Heart left ventricle (tissue), 16 donors: ENCODE data around the gene TRAK1. TPM values are rescaled to one million over a fixed set of nuclear protein-coding genes. Genes with fewer than 3 reads are reported as not detected.
A peak's percentile ranks its signal among the peaks of the same experiment; 100 is the strongest.

Source experiments
- ATAC-seq, 4 donors: fragments of 200-7000 bp; cut with Tn5 transposase; one replicate each; pipeline ENCODE4 v1.9.1; 2020 to 2022; ENCODE audit warnings: moderate library complexity in 4 of 4, mild to moderate bottlenecking in 3 of 4, moderate number of reproducible peaks in 1 of 4
- DNase-seq, 5 donors: peaks; one replicate each; pipeline ENCODE4 v3.0.0-alpha.2; 2020
- H3K27ac ChIP-seq, 12 donors: fragments of 200-600 bp; sonication (generic) in 4 of 12; one replicate each; pipeline versions ENCODE4 v1.5.0 to v1.8.0; 2016 to 2022; ENCODE audit warnings: mild to moderate bottlenecking in 2 of 12
- H3K27me3 ChIP-seq, 9 donors: fragments of 200-600 bp; sonication (generic) in 2 of 9; one replicate each; pipeline versions ENCODE4 v1.5.1 to v1.8.0; 2016 to 2022; ENCODE audit warnings: mild to moderate bottlenecking in 3 of 9
- H3K36me3 ChIP-seq, 9 donors: fragments of 200-600 bp; sonication (generic) in 2 of 9; one replicate each; pipeline versions ENCODE4 v1.5.0 to v1.8.0; 2018 to 2022; ENCODE audit warnings: mild to moderate bottlenecking in 2 of 9
- H3K4me1 ChIP-seq, 12 donors: fragments of 200-600 bp; sonication (generic) in 4 of 12; one replicate each; pipeline versions ENCODE4 v1.5.0 to v1.8.0; 2016 to 2022; ENCODE audit warnings: mild to moderate bottlenecking in 3 of 12
- H3K4me3 ChIP-seq, 12 donors: fragments of 200-600 bp; sonication (generic) in 4 of 12; one replicate each; pipeline versions ENCODE4 v1.5.0 to v1.8.0; 2017 to 2022; ENCODE audit warnings: mild to moderate bottlenecking in 9 of 12, moderate library complexity in 4 of 12
- H3K9me3 ChIP-seq, 12 donors: fragments of 200-600 bp; sonication (generic) in 4 of 12; one replicate each; pipeline versions ENCODE4 v1.5.0 to v1.8.0; 2016 to 2022; ENCODE audit warnings: mild to moderate bottlenecking in 1 of 12
- POLR2A ChIP-seq, 2 donors: fragments of 450-650 bp; IDR thresholded peaks; one replicate each; pipeline ENCODE4 v1.6.1; 2017; ENCODE audit warnings: antibody characterized with exemption in 2 of 2, mild to moderate bottlenecking in 2 of 2, moderate library complexity in 2 of 2
- WGBS, 4 donors: extraction: QIAGEN DNeasy Blood & Tissue Kit in 2 of 4; methylation state at CpG; one replicate each; pipeline versions ENCODE4 v1.1.5 to v1.1.7; 2013 to 2018; 5-methylcytosine and 5-hydroxymethylcytosine counted together
- intact Hi-C, 10 donors: fragments of 100-400 bp; cut with DNase I; formaldehyde crosslinking; loops; one replicate each; pipeline versions ENCODE4 v1.11.1 to v1.14.2; 2022
- polyA plus RNA-seq, 2 donors: library from polyadenylated mRNA; stranded (reverse); fragments of 200-250 nt; gene quantifications; one replicate each; pipeline ENCODE4 v1.2.3, GENCODE V29; 2013
- total RNA-seq, 9 donors: library from RNA; depleted of rRNA in 2 of 9; stranded (reverse); fragments of >200 nt in 2 of 9; fragmentation: NEBNext Ultra II Directional in 3 of 9; extraction: Animal tissue kit (Norgen Biotek cat#: 25700) in 3 of 9; gene quantifications; one replicate each; pipeline versions ENCODE4 v1.1.0 to v1.2.4, GENCODE V29; 2016 to 2023
- TF ChIP-seq, protein P1 (sequence below), 12 donors: fragments of 200-600 bp; sonication (generic) in 4 of 12; IDR thresholded peaks; one replicate each; pipeline versions ENCODE4 v1.5.0 to v1.8.0; 2018 to 2022; ENCODE audit warnings: antibody characterized with exemption in 12 of 12, mild to moderate bottlenecking in 5 of 12
- donor health status: ischemic (EF 13 %, LVEDD 7.1; RV severe dilation, severe dysfunction).
- donor health status: healthy with polysubstance abuse.
- donor health status: DM: no; HTN: yes; CAD: no.
- donor health status: DM: no; HTN: no; CAD: no.
- donor health status: ischemic (EF 25% LVEDD 6.9; RV normal size, moderate dysfunction).
- donor health status: ischemic (EF 25% LVEDD 5.7; RV mildly dilated, moderate dysfunction).
- donor health status: healthy.
- donor health status: DM: yes; HTN: yes; CAD: no.
- donor health status: ischemic (EF 35%, LVEDD 5.7; RV mildly dilated, moderate dysfunction).
- donor health status: nonischemic (EF 11% LVEDD 7.7; RV severe dilation, severe dysfunction).
- donor health status: DM: yes; HTN: yes; CAD: no.
- donor health status: PGD.
- donor health status: ischemic (EF 29% LVEDD 5.4; RV normal size, mild dysfunction).
- donor health status: nonischemic (EF 23%, LVEDD 6.1; RV moderate dilation, normal function).

The TRAK1 gene
- total and polyA plus RNA-seq, 11 donors, result 53.3 to 364 (median 250) TPM

DNA sequence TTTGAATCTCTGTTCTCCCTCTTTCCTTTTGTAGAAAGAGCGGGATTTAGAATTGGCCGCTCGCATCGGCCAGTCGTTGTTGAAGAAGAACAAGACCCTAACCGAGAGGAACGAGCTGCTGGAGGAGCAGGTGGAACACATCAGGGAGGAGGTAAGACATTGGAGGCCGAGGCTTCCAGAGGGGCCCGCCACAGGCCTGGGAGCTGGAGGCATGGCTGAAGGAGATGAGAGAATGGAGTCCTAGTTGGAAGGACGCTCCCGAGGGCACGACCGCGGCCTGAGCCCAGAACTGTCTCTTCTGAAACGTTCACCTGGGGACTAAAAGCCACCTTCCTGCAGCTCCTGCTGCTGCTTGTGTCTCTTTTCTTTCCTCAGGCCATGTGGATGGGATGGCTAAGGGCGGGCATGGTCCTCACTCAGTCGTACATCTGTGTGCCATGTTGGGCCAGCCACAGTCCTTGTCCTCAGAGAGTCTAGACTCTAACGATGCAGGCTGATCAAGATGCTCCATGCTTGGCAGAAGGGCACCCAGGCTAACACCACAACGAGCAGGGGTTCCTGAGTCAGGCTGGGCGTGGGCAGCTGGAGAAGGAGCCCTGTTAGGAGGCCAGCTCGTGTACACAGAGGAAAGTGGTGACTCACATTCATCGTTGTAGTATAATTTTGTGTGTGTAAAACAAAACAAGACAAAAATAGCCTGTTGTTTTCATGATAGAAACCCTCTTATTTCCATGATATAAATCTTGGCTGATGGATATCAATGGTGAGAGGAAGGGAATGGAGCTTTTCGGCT, 93.7 kb downstream of the TRAK1 start:
- TF ChIP-seq POLR2A (IDR thresholded peaks at IDR 0.05), result no peak
- TF ChIP-seq, protein P1, sequence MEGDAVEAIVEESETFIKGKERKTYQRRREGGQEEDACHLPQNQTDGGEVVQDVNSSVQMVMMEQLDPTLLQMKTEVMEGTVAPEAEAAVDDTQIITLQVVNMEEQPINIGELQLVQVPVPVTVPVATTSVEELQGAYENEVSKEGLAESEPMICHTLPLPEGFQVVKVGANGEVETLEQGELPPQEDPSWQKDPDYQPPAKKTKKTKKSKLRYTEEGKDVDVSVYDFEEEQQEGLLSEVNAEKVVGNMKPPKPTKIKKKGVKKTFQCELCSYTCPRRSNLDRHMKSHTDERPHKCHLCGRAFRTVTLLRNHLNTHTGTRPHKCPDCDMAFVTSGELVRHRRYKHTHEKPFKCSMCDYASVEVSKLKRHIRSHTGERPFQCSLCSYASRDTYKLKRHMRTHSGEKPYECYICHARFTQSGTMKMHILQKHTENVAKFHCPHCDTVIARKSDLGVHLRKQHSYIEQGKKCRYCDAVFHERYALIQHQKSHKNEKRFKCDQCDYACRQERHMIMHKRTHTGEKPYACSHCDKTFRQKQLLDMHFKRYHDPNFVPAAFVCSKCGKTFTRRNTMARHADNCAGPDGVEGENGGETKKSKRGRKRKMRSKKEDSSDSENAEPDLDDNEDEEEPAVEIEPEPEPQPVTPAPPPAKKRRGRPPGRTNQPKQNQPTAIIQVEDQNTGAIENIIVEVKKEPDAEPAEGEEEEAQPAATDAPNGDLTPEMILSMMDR (IDR thresholded peaks at IDR 0.05), result no peak
- no peak for DNase-seq
- WGBS, 4 donors, result 76 to 83% (median 83%) methylated on average over 23 of the region's 23 CpGs
- no peaks in the 10 kb centered on the region for H3K27me3 ChIP-seq
- peaks cover under 1 to 81% (median 41%) of the 10 kb centered on the region in 12 donors for H3K4me1 ChIP-seq
- H3K9me3 ChIP-seq, result no peaks in the 10 kb centered on the region
- peaks cover 0 to 46% (median 30%) of the 10 kb centered on the region in 9 donors for H3K36me3 ChIP-seq
- ATAC-seq, result no peak
- no peak overlapping the region for H3K4me3 ChIP-seq
- H3K27ac ChIP-seq, result peak overlapping the region in 1 of 12 donors; percentile 8
- intact Hi-C loops, result loop anchor here in 3 of 10 donors (2.0 to 10.0 kb wide), 2 partner anchors 64 to 170 kb away; no protein-coding TSS in a partner anchor

DNA sequence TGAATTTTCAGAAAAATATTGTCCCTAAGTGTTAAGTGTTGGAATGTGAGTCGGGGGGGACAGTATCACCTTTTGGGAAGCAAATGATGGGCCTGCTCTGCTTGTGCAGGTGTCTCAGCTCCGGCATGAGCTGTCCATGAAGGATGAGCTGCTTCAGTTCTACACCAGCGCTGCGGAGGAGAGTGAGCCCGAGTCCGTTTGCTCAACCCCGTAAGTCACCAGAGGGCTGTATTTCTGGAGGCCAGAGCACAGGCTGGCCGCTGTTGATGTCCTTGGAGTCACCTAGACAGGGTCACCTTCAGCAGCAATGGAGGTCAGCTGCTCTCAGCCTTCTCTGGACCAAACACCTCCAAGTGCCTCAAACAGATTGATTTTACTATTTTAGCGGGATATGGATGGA, 96.8 kb downstream of the TRAK1 start:
- intact Hi-C loops, result loop anchor here in 3 of 10 donors (2.0 to 10.0 kb wide), 2 partner anchors 69 to 173 kb away; no protein-coding TSS in a partner anchor
- Histone ChIP-seq H3K4me3 (no peak overlapping the region), H3K9me3 (no peaks in the 10 kb centered on the region), H3K36me3 (peaks cover 0 to 63% (median 37%) of the 10 kb centered on the region in 9 donors), H3K27me3 (no peaks in the 10 kb centered on the region), H3K27ac (peak overlapping the region in 6 of 12 donors; percentile 16 to 58 (median 51)), H3K4me1 (peaks cover 10 to 78% (median 41%) of the 10 kb centered on the region in 12 donors)
- DNase-seq (no peak), ATAC-seq (no peak)
- TF ChIP-seq, protein P1 (IDR thresholded peaks at IDR 0.05), result no peak
- TF ChIP-seq POLR2A (IDR thresholded peaks at IDR 0.05), result no peak
- WGBS, 4 donors, result 82 to 93% (median 91%) methylated on average over 4 to 9 of the region's 9 CpGs

DNA sequence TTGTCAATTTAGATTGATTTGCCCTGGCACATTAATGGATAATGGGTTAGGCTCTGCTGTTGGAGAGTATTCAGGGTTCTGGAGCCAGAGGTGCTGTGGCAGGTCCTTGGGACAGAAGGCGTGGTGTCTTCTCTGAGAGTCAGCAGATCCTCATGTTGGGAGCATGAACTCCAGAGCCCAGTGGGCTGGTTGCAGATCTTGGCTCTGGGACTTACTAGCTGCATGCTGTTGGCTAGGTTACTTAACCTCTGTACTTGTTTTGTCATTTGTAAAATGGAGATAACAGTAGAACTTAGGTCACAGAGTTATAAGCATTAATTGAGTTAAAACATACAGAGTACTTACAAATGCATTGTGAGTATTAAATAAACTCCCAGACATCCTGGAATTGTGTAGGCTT, 97.2 kb downstream of the TRAK1 start:
- 50 to 67% (median 60%) methylated on average over 1 of the region's 1 CpG for WGBS, 4 donors
- H3K4me3 ChIP-seq, result no peak overlapping the region
- TF ChIP-seq POLR2A (IDR thresholded peaks at IDR 0.05), result no peak
- TF ChIP-seq, protein P1 (IDR thresholded peaks at IDR 0.05), result no peak
- H3K9me3 ChIP-seq, result no peaks in the 10 kb centered on the region
- DNase-seq (no peak), ATAC-seq (peak; percentile 33 to 58 (median 36))
- H3K36me3 ChIP-seq, result peaks cover 0 to 67% (median 41%) of the 10 kb centered on the region in 9 donors
- peaks cover 9 to 73% (median 38%) of the 10 kb centered on the region in 12 donors for H3K4me1 ChIP-seq
- H3K27me3 ChIP-seq, result no peaks in the 10 kb centered on the region
- intact Hi-C loops, result loop anchor here in 3 of 10 donors (2.0 to 10.0 kb wide), 2 partner anchors 70 to 174 kb away; no protein-coding TSS in a partner anchor
- H3K27ac ChIP-seq, result peak overlapping the region in 7 of 12 donors; percentile 16 to 58 (median 49)

DNA sequence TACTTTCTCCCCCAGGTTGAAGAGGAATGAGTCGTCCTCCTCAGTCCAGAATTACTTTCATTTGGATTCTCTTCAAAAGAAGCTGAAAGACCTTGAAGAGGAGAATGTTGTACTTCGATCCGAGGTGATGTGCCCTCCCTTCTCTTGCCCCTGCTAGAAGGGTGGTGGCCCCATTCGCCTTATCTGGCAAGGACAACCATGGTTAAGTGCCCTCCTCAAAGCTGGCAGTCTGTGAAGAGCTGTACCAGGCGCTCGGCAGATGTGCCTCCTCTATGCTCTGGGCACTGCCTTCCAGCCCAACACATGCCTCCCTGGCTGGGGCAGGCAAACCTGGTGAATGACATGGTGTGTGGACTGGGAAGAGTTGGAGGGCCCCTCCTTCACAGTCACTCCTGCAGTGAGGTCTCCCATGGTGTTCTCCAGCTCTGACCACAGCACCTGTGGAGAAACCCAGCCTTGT, 97.9 kb downstream of the TRAK1 start:
- H3K4me1 ChIP-seq, result peaks cover 6 to 67% (median 35%) of the 10 kb centered on the region in 12 donors

More for the DNA sequence above, 97.9 kb downstream of the TRAK1 start:
- intact Hi-C loops, result loop anchor here in 3 of 10 donors (2.0 to 10.0 kb wide), 2 partner anchors 70 to 174 kb away; no protein-coding TSS in a partner anchor
- WGBS, 4 donors, result 35 to 55% (median 48%) methylated on average over 5 to 6 of the region's 6 CpGs
- H3K27ac ChIP-seq, result peak overlapping the region in 8 of 12 donors; percentile 16 to 58 (median 45)
- H3K9me3 ChIP-seq, result no peaks in the 10 kb centered on the region
- ATAC-seq (peak; percentile 64 to 87 (median 80)), DNase-seq (peak in 2 of 5 donors; percentile 31 to 76)
- no peak overlapping the region for H3K4me3 ChIP-seq
- no peak for TF ChIP-seq POLR2A (IDR thresholded peaks at IDR 0.05)
- TF ChIP-seq, protein P1 (IDR thresholded peaks at IDR 0.05), result no peak
- H3K27me3 ChIP-seq, result no peaks in the 10 kb centered on the region
- peaks cover 0 to 74% (median 48%) of the 10 kb centered on the region in 9 donors for H3K36me3 ChIP-seq
